ENCODE measurements around the gene GCAT.

GRCh38 chr22:37822079-37822833 is 14.5 kb downstream of the GCAT start:
- TF ChIP-seq CTCF (IDR thresholded peaks at IDR 0.05; ENCODE audit: low read depth, low read length, missing input control) (no peak), GABPA (IDR thresholded peaks at IDR 0.05 in 1 of 2, conservative IDR thresholded peaks at IDR 0.05 in 1 of 2) (no peak), TAF1 (conservative IDR thresholded peaks at IDR 0.05) (no peak), ZBTB33 (IDR thresholded peaks at IDR 0.05) (no peak), REST (IDR thresholded peaks at IDR 0.05) (no peak), SP1 (IDR thresholded peaks at IDR 0.05) (no peak), JUND (IDR thresholded peaks at IDR 0.05) (no peak), ATF3 (IDR thresholded peaks at IDR 0.05) (no peak), YY1 (IDR thresholded peaks at IDR 0.05) (no peak), MAX (IDR thresholded peaks at IDR 0.05) (no peak), HNF4A (conservative IDR thresholded peaks at IDR 0.05) (no peak)
